H1 (cell line): Measurements from ENCODE around the gene STK40. TPM values are rescaled to one million over a fixed set of nuclear protein-coding genes. Genes with fewer than 3 reads are reported as not detected.

Experiments
- CTCF ChIA-PET: fragments of 300-600 bp; sonication (Branson Sonifier 250); formaldehyde crosslinking; loops from one replicate; lab custom pipeline; 2021; ENCODE audit not compliant: partially characterized antibody; lab: Charles Lee
- POLR2A ChIA-PET: fragments of 300-600 bp; sonication (Branson Sonifier 250); formaldehyde crosslinking; loops from one replicate; lab custom pipeline; 2021; ENCODE audit warnings: inconsistent platforms; ENCODE audit not compliant: partially characterized antibody; lab: Charles Lee
- DNase-seq, 2 experiments: peaks; one replicate each; pipeline versions ENCODE4 v3.0.0 to v3.0.0-alpha.2; 2010 to 2022; ENCODE audit warnings: low spot score in 2 of 2, low read depth in 1 of 2, mixed read lengths in 1 of 2
- FAIRE-seq: peaks from 2 replicates; lab custom pipeline; 2011; peaks lifted over from hg19 to GRCh38; lab: Jason Lieb, UNC
- H2AFZ ChIP-seq: 2 replicates; pipeline ENCODE4 v1.8.1; 2012; ENCODE audit warnings: low read length, inconsistent platforms
- H2AK5ac ChIP-seq: 2 replicates; pipeline ENCODE4 v1.6.1; 2013; ENCODE audit warnings: low read depth, low read length
- H2BK120ac ChIP-seq: replicated peaks from 2 replicates; pipeline ENCODE3; 2013; ENCODE audit warnings: low read depth, low read length, inconsistent platforms
- H2BK12ac ChIP-seq: 2 replicates; pipeline ENCODE4 v1.6.1; 2013; ENCODE audit warnings: low read depth, low read length
- H2BK15ac ChIP-seq: 2 replicates; pipeline ENCODE4 v1.6.1; 2013; ENCODE audit warnings: low read length
- H2BK20ac ChIP-seq: 2 replicates; pipeline ENCODE4 v1.6.1; 2013; ENCODE audit warnings: low read length
- H2BK5ac ChIP-seq: 2 replicates; pipeline ENCODE4 v1.6.1; 2013; ENCODE audit warnings: low read depth, low read length
- H3K14ac ChIP-seq: 2 replicates; pipeline ENCODE4 v1.6.1; 2013; ENCODE audit warnings: inconsistent platforms; ENCODE audit not compliant: insufficient read length
- H3K18ac ChIP-seq: 2 replicates; pipeline ENCODE4 v1.6.1; 2013; ENCODE audit warnings: low read length; ENCODE audit errors: extremely low read depth
- H3K23ac ChIP-seq: 2 replicates; pipeline ENCODE4 v1.6.1; 2013; ENCODE audit warnings: inconsistent platforms; ENCODE audit not compliant: insufficient read length
- H3K23me2 ChIP-seq: 2 replicates; pipeline ENCODE4 v1.6.1; 2013; ENCODE audit warnings: low read depth, low read length
- H3K27ac ChIP-seq: 2 replicates; pipeline ENCODE4 v1.6.1; 2011; ENCODE audit warnings: low read depth, low read length, inconsistent platforms
- H3K27me3 ChIP-seq, 4 experiments: replicated peaks in 1 of 4; 1 replicate in 1 of 4; 2 replicates in 3 of 4; pipeline versions ENCODE4 v1.6.1 to v1.8.1; 2011 to 2013; ENCODE audit warnings: low read length in 3 of 4, mild to moderate bottlenecking in 3 of 4, inconsistent platforms in 2 of 4, mixed read lengths in 2 of 4, moderate library complexity in 1 of 4; ENCODE audit not compliant: control insufficient read depth in 3 of 4, insufficient read depth in 3 of 4; ENCODE audit errors: extremely low read depth in 1 of 4
- H3K36me3 ChIP-seq, 4 experiments: 2 replicates each; pipeline versions ENCODE4 v1.6.1 to v1.8.1; 2011 to 2013; ENCODE audit warnings: mild to moderate bottlenecking in 4 of 4, low read length in 3 of 4, moderate library complexity in 2 of 4, control low read depth in 1 of 4, inconsistent platforms in 1 of 4; ENCODE audit not compliant: insufficient read depth in 4 of 4, control insufficient read depth in 2 of 4
- H3K4ac ChIP-seq: replicated peaks from 2 replicates; pipeline ENCODE3; 2013; ENCODE audit warnings: low read length, low read depth, mixed read lengths, inconsistent platforms; ENCODE audit not compliant: insufficient read length
- H3K4me1 ChIP-seq, 4 experiments: replicated peaks in 1 of 4; 1 replicate in 1 of 4; 2 replicates in 3 of 4; pipeline versions ENCODE4 v1.6.1 to v1.8.1; 2011 to 2013; ENCODE audit warnings: low read length in 3 of 4, inconsistent platforms in 2 of 4, mixed read lengths in 1 of 4; ENCODE audit not compliant: insufficient read depth in 4 of 4, control insufficient read depth in 3 of 4
- H3K4me2 ChIP-seq, 2 experiments: 2 replicates each; pipeline versions ENCODE4 v1.6.1 to v1.8.1; 2011 to 2013; ENCODE audit warnings: low read depth in 2 of 2, low read length in 2 of 2, control low read depth in 1 of 2, inconsistent platforms in 1 of 2, mild to moderate bottlenecking in 1 of 2; ENCODE audit not compliant: insufficient read depth in 1 of 2
- H3K4me3 ChIP-seq, 4 experiments: fragments of 200-600, 300-600 bp in 1 of 4; sonication (generic), shearing (Covaris generic), sonication (Bioruptor Twin) in 1 of 4; 2 replicates each; pipeline versions ENCODE4 v1.5.1 to v1.8.1; 2011 to 2016; ENCODE audit warnings: low read length in 4 of 4, low read depth in 3 of 4, control low read depth in 2 of 4, inconsistent platforms in 2 of 4, mild to moderate bottlenecking in 2 of 4, mixed read lengths in 1 of 4, moderate library complexity in 1 of 4; ENCODE audit not compliant: insufficient read depth in 2 of 4; ENCODE audit errors: extremely low read depth in 1 of 4
- H3K56ac ChIP-seq: replicated peaks from 2 replicates; pipeline ENCODE3; 2013; ENCODE audit warnings: low read depth, mild to moderate bottlenecking, mixed read lengths, low read length, inconsistent platforms; ENCODE audit not compliant: insufficient read length
- H3K79me1 ChIP-seq: 2 replicates; pipeline ENCODE4 v1.6.1; 2013; ENCODE audit warnings: low read depth, low read length, control low read depth
- H3K79me2 ChIP-seq, 2 experiments: 2 replicates each; pipeline versions ENCODE4 v1.6.1 to v1.8.1; 2012 to 2013; ENCODE audit warnings: low read length in 2 of 2, mild to moderate bottlenecking in 2 of 2, inconsistent platforms in 1 of 2; ENCODE audit not compliant: insufficient read depth in 2 of 2, control insufficient read depth in 1 of 2
- H3K9ac ChIP-seq, 4 experiments: replicated peaks in 1 of 4; 1 replicate in 1 of 4; 2 replicates in 3 of 4; pipeline versions ENCODE4 v1.6.1 to v1.8.1; 2011 to 2013; ENCODE audit warnings: low read depth in 3 of 4, low read length in 3 of 4, control low read depth in 2 of 4, mild to moderate bottlenecking in 2 of 4, moderate library complexity in 2 of 4, inconsistent platforms in 1 of 4; ENCODE audit errors: extremely low read depth in 1 of 4
- H3K9me3 ChIP-seq, 2 experiments: 2 replicates each; pipeline versions ENCODE4 v1.6.1 to v1.8.1; 2012 to 2013; ENCODE audit warnings: mild to moderate bottlenecking in 2 of 2, moderate library complexity in 2 of 2, control low read depth in 1 of 2, inconsistent platforms in 1 of 2, low read depth in 1 of 2, low read length in 1 of 2, mixed read lengths in 1 of 2; ENCODE audit not compliant: insufficient read depth in 2 of 2
- H4K20me1 ChIP-seq, 2 experiments: replicated peaks in 1 of 2; 2 replicates each; pipeline versions ENCODE3 to v1.8.1; 2011 to 2013; ENCODE audit warnings: inconsistent platforms in 2 of 2, low read length in 2 of 2, mild to moderate bottlenecking in 1 of 2; ENCODE audit not compliant: insufficient read depth in 2 of 2, control insufficient read depth in 1 of 2
- H4K5ac ChIP-seq: 2 replicates; pipeline ENCODE4 v1.6.1; 2013; ENCODE audit warnings: low read length, low read depth, mixed read lengths, inconsistent platforms; ENCODE audit not compliant: insufficient read length
- H4K8ac ChIP-seq: 2 replicates; pipeline ENCODE4 v1.8.0; 2013; ENCODE audit warnings: mild to moderate bottlenecking, moderate library complexity, low read length, inconsistent platforms; ENCODE audit not compliant: insufficient read depth; ENCODE audit errors: extremely low read depth
- H4K91ac ChIP-seq: replicated peaks from 2 replicates; pipeline ENCODE3; 2013; ENCODE audit warnings: low read length, mixed read lengths, inconsistent platforms; ENCODE audit not compliant: insufficient read length
- ATF2 ChIP-seq: IDR thresholded peaks from 2 replicates; pipeline ENCODE4 v1.6.1; 2012; ENCODE audit warnings: low read length, inconsistent platforms
- ATF3 ChIP-seq: IDR thresholded peaks from 2 replicates; pipeline ENCODE4 v1.6.1; 2011; ENCODE audit warnings: low read depth, mild to moderate bottlenecking, low read length; ENCODE audit not compliant: insufficient read depth
- CEBPB ChIP-seq: IDR thresholded peaks from 2 replicates; pipeline ENCODE4 v1.6.1; 2012; ENCODE audit warnings: low read depth, low read length
- CHD1 ChIP-seq: IDR thresholded peaks from 2 replicates; pipeline ENCODE4 v1.6.1; 2012; ENCODE audit warnings: low read depth, low read length, improper control_type of control experiment
- NANOG ChIP-seq: IDR thresholded peaks from 2 replicates; pipeline ENCODE4 v1.6.1; 2011; ENCODE audit warnings: low read length, low read depth, mild to moderate bottlenecking, inconsistent platforms; ENCODE audit not compliant: insufficient read depth, poor library complexity, severe bottlenecking
- RNF2 ChIP-seq: fragments of 200-900, 300-1000 bp; sonication (generic); IDR thresholded peaks from 2 replicates; pipeline ENCODE4 v1.7.1; 2016; ENCODE audit warnings: borderline replicate concordance, low read depth, mild to moderate bottlenecking, antibody characterized with exemption, low read length; ENCODE audit not compliant: poor library complexity, severe bottlenecking; ENCODE audit errors: missing control alignments
- SIX5 ChIP-seq: IDR thresholded peaks from 2 replicates; pipeline ENCODE4 v1.6.1; 2011; ENCODE audit warnings: mild to moderate bottlenecking, low read depth, low read length
- TAF1 ChIP-seq: IDR thresholded peaks from 2 replicates; pipeline ENCODE4 v1.6.1; 2011; ENCODE audit warnings: mild to moderate bottlenecking, low read depth, low read length
- TEAD4 ChIP-seq: IDR thresholded peaks from 2 replicates; pipeline ENCODE4 v1.6.1; 2012; ENCODE audit warnings: low read depth, low read length, inconsistent platforms, mixed read lengths
- WGBS, 2 experiments: shearing (Covaris generic) in 1 of 2; methylation state at CpG; one replicate each; pipeline versions ENCODE4 v1.1.6 to v1.1.7; 2013 to 2015; ENCODE audit warnings: low lambda C conversion rate in 2 of 2, mixed read lengths in 2 of 2, inconsistent platforms in 1 of 2, low coverage in 1 of 2, missing lambda C conversion rate in 1 of 2; ENCODE audit not compliant: insufficient replicate concordance in 2 of 2, insufficient coverage in 1 of 2, insufficient read length in 1 of 2; ENCODE audit errors: extremely low coverage in 1 of 2, missing lambda C conversion rate in 1 of 2; 5-methylcytosine and 5-hydroxymethylcytosine counted together
- polyA plus RNA-seq, 7 experiments: library from polyadenylated mRNA; depleted of rRNA in 3 of 7; stranded (reverse) in 5 of 7; unstranded in 2 of 7; fragments of >200 nt in 5 of 7; fragments of 200-250 nt in 2 of 7; gene quantifications; 1 replicate in 5 of 7; 2 replicates in 1 of 7; 4 replicates in 1 of 7; pipeline versions ENCODE4 v1.2.1 to v1.2.3, GENCODE V29; 2011 to 2013; ENCODE audit warnings: missing spikeins in 2 of 7, mixed read lengths in 2 of 7
- total RNA-seq: library from RNA; stranded (reverse); fragmentation: NEBNext Ultra II Directional; extraction: Animal tissue kit (Norgen Biotek cat#: 25700); gene quantifications from 2 replicates; pipeline ENCODE4 v1.2.1, GENCODE V29; 2021
- TF ChIP-seq, protein P1 (sequence below): IDR thresholded peaks from 2 replicates; pipeline ENCODE4 v1.6.1; 2012; ENCODE audit warnings: inconsistent platforms

The STK40 gene
- total and polyA plus RNA-seq, 2 of the 8 experiments (the other 6 are each of a cell fraction or from before 2014, with no cell fraction given), result 13.6 to 28.6 TPM

GRCh38 chr1:36389261-36389660 lies 3.5 kb upstream of the STK40 start:
- no peak for FAIRE-seq
- Histone ChIP-seq H3K23ac (no peak overlapping the region), H3K36me3 (peaks cover 6 to 24% (median 17%) of the 10 kb centered on the region in 4 experiments), H3K79me1 (peaks cover 5% of the 10 kb centered on the region; the same call in 1 of the 2 replicates), H2AFZ (no peak overlapping the region), H3K27ac (no peak overlapping the region), H3K9me3 (no peaks in the 10 kb centered on the region), H2BK5ac (no peak overlapping the region), H4K91ac (no peak overlapping the region), H2BK120ac (no peak overlapping the region), H4K5ac (no peak overlapping the region), H3K79me2 (peaks cover 2 to 7% of the 10 kb centered on the region in 2 experiments; a peak in 3 of 4 replicates), H3K56ac (no peak overlapping the region), H3K4me3 (no peak overlapping the region), H2BK20ac (no peak overlapping the region), H2BK12ac (no peak overlapping the region), H3K23me2 (peaks cover 9% of the 10 kb centered on the region; the same call in 1 of the 2 replicates), H3K14ac (no peak overlapping the region), H2AK5ac (no peak overlapping the region), H3K18ac (no peak overlapping the region), H4K20me1 (peaks cover 2 to 15% of the 10 kb centered on the region in 2 experiments), H3K4ac (no peak overlapping the region), H3K4me2 (no peak overlapping the region), H3K27me3 (no peaks in the 10 kb centered on the region), H2BK15ac (no peak overlapping the region), H3K9ac (no peak overlapping the region), H4K8ac (no peak overlapping the region), H3K4me1 (peaks cover 6 to 17% (median 10%) of the 10 kb centered on the region in 4 experiments; a peak in 6 of 7 replicates)
- ChIA-PET CTCF (interaction anchor here (1.4 to 3.9 kb wide), 5 partner anchors 7 to 21 kb away, joined by 4 to 40 read pairs (median 17); partner anchors contain the start of gene LSM10), POLR2A (interaction anchor here (0.8 to 1.4 kb wide), 4 partner anchors 48 to 75 kb away, joined by 3 to 5 read pairs (median 4); partner anchors contain the start of gene MRPS15)
- WGBS, 2 experiments, result 85% methylated on average over 2 of the region's 2 CpGs; no CpG with 5 or more reads in 1 of the 2 experiments
- DNase-seq, result no peak
- TF ChIP-seq ATF3 (no peak), TAF1 (no peak), TEAD4 (no peak), RNF2 (no peak), CHD1 (no peak), CEBPB (no peak), ATF2 (no peak), NANOG (no peak), SIX5 (no peak)
- TF ChIP-seq, protein P1, sequence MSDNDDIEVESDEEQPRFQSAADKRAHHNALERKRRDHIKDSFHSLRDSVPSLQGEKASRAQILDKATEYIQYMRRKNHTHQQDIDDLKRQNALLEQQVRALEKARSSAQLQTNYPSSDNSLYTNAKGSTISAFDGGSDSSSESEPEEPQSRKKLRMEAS, result no peak
